ENCODE results near the gene GNAL.
"Not testable (repeated sequence)": the region's sequence is repeated elsewhere in the genome, so short reads cannot be mapped to it uniquely, and the experiment has no call there.

The GNAL gene

GRCh38 chr18:11887328-11888128, 198.5 kb downstream of the GNAL start:
- Histone ChIP-seq H3K36me3 (ENCODE audit: control insufficient read depth, insufficient read depth, low read length) (peaks cover 13% of the 10 kb centered on the region), H3K27me3 (ENCODE audit: control insufficient read depth, insufficient read depth, low read length) (no peaks in the 10 kb centered on the region), H3K4me1 (ENCODE audit: control insufficient read depth, insufficient read depth, low read length) (no peaks in the 10 kb centered on the region), H3K9ac (ENCODE audit: low read depth, low read length) (no peak overlapping the region), H3K4me3 (ENCODE audit: low read depth, low read length) (no peak overlapping the region), H3K9me3 (ENCODE audit: control insufficient read depth, insufficient read depth, low read length) (no peaks in the 10 kb centered on the region)

GRCh38 chr18:11888726-11889125, 199.7 kb downstream of the GNAL start:
- Histone ChIP-seq H3K9ac (ENCODE audit: low read depth, low read length) (no peak overlapping the region), H3K9me3 (ENCODE audit: control insufficient read depth, insufficient read depth, low read length) (no peaks in the 10 kb centered on the region), H3K27me3 (ENCODE audit: control insufficient read depth, insufficient read depth, low read length) (no peaks in the 10 kb centered on the region), H3K4me3 (ENCODE audit: low read depth, low read length) (no peak overlapping the region), H3K4me1 (ENCODE audit: control insufficient read depth, insufficient read depth, low read length) (no peaks in the 10 kb centered on the region), H3K36me3 (ENCODE audit: control insufficient read depth, insufficient read depth, low read length) (peaks cover 13% of the 10 kb centered on the region)

GRCh38 chr18:11889284-11889683, 200.2 kb downstream of the GNAL start:
- Histone ChIP-seq H3K9me3 (ENCODE audit: control insufficient read depth, insufficient read depth, low read length) (no peaks in the 10 kb centered on the region), H3K36me3 (ENCODE audit: control insufficient read depth, insufficient read depth, low read length) (peaks cover 13% of the 10 kb centered on the region)

GRCh38 chr18:11891737-11892136, 202.7 kb downstream of the GNAL start:
- no peak overlapping the region for H3K4me3 ChIP-seq (ENCODE audit: low read depth, low read length)
- H3K27me3 ChIP-seq (ENCODE audit: control insufficient read depth, insufficient read depth, low read length), result no peaks in the 10 kb centered on the region
- no peaks in the 10 kb centered on the region for H3K9me3 ChIP-seq (ENCODE audit: control insufficient read depth, insufficient read depth, low read length)
- H3K9ac ChIP-seq (ENCODE audit: low read depth, low read length), result no peak overlapping the region
- peaks cover 6% of the 10 kb centered on the region for H3K36me3 ChIP-seq (ENCODE audit: control insufficient read depth, insufficient read depth, low read length)
- H3K4me1 ChIP-seq (ENCODE audit: control insufficient read depth, insufficient read depth, low read length), result no peaks in the 10 kb centered on the region

More at GRCh38 chr18:11889284-11889683, 200.2 kb downstream of the GNAL start:
- H3K27me3 ChIP-seq (ENCODE audit: control insufficient read depth, insufficient read depth, low read length), result no peaks in the 10 kb centered on the region
- H3K4me1 ChIP-seq (ENCODE audit: control insufficient read depth, insufficient read depth, low read length), result no peaks in the 10 kb centered on the region
- no peak overlapping the region for H3K9ac ChIP-seq (ENCODE audit: low read depth, low read length)
- H3K4me3 ChIP-seq (ENCODE audit: low read depth, low read length), result no peak overlapping the region

DNA sequence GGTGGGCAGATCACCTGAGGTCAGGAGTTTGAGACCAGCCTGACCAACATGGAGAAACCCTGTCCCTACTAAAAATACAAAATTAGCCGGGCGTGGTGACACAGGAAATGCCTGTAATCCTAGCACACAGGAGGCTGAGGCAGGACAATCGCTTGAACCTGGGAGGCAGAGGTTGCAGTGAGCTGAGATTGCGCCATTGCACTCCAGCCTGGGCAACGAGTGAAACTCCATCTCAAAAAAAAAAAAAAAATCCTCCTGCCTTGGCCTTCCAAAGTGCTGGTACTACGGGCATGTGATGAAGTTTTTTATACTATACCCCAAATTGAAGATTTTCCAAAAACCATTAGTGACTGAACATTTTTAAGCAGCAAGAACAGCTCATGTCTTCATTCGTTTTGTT, 203.4 kb downstream of the GNAL start:
- H3K9me3 ChIP-seq (ENCODE audit: control insufficient read depth, insufficient read depth, low read length); H3K4me1 ChIP-seq (ENCODE audit: control insufficient read depth, insufficient read depth, low read length); H3K9ac ChIP-seq (ENCODE audit: low read depth, low read length); H3K4me3 ChIP-seq (ENCODE audit: low read depth, low read length); H3K27me3 ChIP-seq (ENCODE audit: control insufficient read depth, insufficient read depth, low read length); H3K36me3 ChIP-seq (ENCODE audit: control insufficient read depth, insufficient read depth, low read length): not testable (repeated sequence)

- peaks cover 6% of the 10 kb centered on the region for H3K4me1 ChIP-seq (ENCODE audit: control insufficient read depth, insufficient read depth, low read length)
- no peak overlapping the region for H3K4me3 ChIP-seq (ENCODE audit: low read depth, low read length)
- H3K27me3 ChIP-seq (ENCODE audit: control insufficient read depth, insufficient read depth, low read length), result no peaks in the 10 kb centered on the region
- H3K9me3 ChIP-seq (ENCODE audit: control insufficient read depth, insufficient read depth, low read length), result no peaks in the 10 kb centered on the region
- peaks cover 2% of the 10 kb centered on the region for H3K36me3 ChIP-seq (ENCODE audit: control insufficient read depth, insufficient read depth, low read length)
- no peak overlapping the region for H3K9ac ChIP-seq (ENCODE audit: low read depth, low read length)
Observed at GRCh38 chr18:11897781-11898180, 208.7 kb downstream of the GNAL start.

GRCh38 chr18:11899063-11899462, 210.0 kb downstream of the GNAL start:
- H3K4me3 ChIP-seq (ENCODE audit: low read depth, low read length), result no peak overlapping the region
- peaks cover 10% of the 10 kb centered on the region for H3K4me1 ChIP-seq (ENCODE audit: control insufficient read depth, insufficient read depth, low read length)
- peaks cover 3% of the 10 kb centered on the region for H3K36me3 ChIP-seq (ENCODE audit: control insufficient read depth, insufficient read depth, low read length)
- no peak overlapping the region for H3K9ac ChIP-seq (ENCODE audit: low read depth, low read length)
- no peaks in the 10 kb centered on the region for H3K9me3 ChIP-seq (ENCODE audit: control insufficient read depth, insufficient read depth, low read length)
- H3K27me3 ChIP-seq (ENCODE audit: control insufficient read depth, insufficient read depth, low read length), result no peaks in the 10 kb centered on the region

GRCh38 chr18:11901826-11902438, 212.9 kb downstream of the GNAL start:
- Histone ChIP-seq H3K9ac (ENCODE audit: low read depth, low read length) (no peak overlapping the region), H3K36me3 (ENCODE audit: control insufficient read depth, insufficient read depth, low read length) (peaks cover 6% of the 10 kb centered on the region), H3K9me3 (ENCODE audit: control insufficient read depth, insufficient read depth, low read length) (no peaks in the 10 kb centered on the region), H3K4me1 (ENCODE audit: control insufficient read depth, insufficient read depth, low read length) (peaks cover 20% of the 10 kb centered on the region), H3K27me3 (ENCODE audit: control insufficient read depth, insufficient read depth, low read length) (no peaks in the 10 kb centered on the region), H3K4me3 (ENCODE audit: low read depth, low read length) (no peak overlapping the region)

GRCh38 chr18:11902522-11903292, 213.6 kb downstream of the GNAL start:
- Histone ChIP-seq H3K9me3 (ENCODE audit: control insufficient read depth, insufficient read depth, low read length) (no peaks in the 10 kb centered on the region), H3K4me3 (ENCODE audit: low read depth, low read length) (no peak overlapping the region), H3K4me1 (ENCODE audit: control insufficient read depth, insufficient read depth, low read length) (peaks cover 20% of the 10 kb centered on the region), H3K27me3 (ENCODE audit: control insufficient read depth, insufficient read depth, low read length) (no peaks in the 10 kb centered on the region), H3K36me3 (ENCODE audit: control insufficient read depth, insufficient read depth, low read length) (peaks cover 6% of the 10 kb centered on the region), H3K9ac (ENCODE audit: low read depth, low read length) (no peak overlapping the region)

DNA sequence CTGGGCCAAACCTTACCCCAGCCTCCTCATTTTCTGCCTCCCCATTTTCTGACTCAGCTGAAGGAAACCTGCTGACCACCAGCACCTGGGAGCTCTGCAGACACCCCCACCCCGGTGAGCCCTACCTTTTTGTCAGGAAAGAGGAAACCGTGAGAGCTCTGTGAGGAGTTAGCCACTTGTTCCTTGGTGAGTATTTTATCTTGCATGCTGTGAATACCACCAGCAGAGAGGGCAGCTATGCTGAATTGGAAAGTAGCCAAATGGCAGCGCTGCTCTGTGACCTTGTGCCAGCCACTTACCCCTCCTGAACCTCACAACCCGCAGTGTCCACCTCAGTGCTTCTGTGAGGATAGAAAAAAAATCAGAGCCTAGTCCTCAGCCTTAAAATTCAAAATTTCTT, 216.5 kb downstream of the GNAL start:
- Histone ChIP-seq H3K36me3 (ENCODE audit: control insufficient read depth, insufficient read depth, low read length) (peaks cover 6% of the 10 kb centered on the region), H3K27me3 (ENCODE audit: control insufficient read depth, insufficient read depth, low read length) (peaks cover 7% of the 10 kb centered on the region), H3K9ac (ENCODE audit: low read depth, low read length) (no peak overlapping the region), H3K4me3 (ENCODE audit: low read depth, low read length) (no peak overlapping the region), H3K4me1 (ENCODE audit: control insufficient read depth, insufficient read depth, low read length) (peaks cover 22% of the 10 kb centered on the region), H3K9me3 (ENCODE audit: control insufficient read depth, insufficient read depth, low read length) (no peaks in the 10 kb centered on the region)

DNA sequence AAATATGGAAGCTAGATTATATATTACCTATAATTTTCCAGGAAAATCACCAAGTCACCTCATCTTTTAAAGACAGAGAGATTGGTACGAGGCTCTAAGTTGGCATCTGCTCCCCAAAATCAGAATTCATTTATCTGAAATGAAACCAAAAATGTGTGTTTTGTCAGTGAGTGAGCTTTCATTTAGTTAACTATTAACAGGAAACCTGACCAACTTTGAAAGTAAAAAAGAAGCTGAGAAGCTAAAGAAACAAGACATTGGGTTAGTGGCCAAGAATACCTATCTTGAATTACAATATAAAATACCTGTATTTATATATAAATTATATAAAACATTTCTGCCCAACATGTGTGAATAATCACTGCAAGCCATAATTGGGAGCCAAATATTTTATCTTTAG, 217.1 kb downstream of the GNAL start:
- peaks cover 6% of the 10 kb centered on the region for H3K36me3 ChIP-seq (ENCODE audit: control insufficient read depth, insufficient read depth, low read length)
- peaks cover 22% of the 10 kb centered on the region for H3K4me1 ChIP-seq (ENCODE audit: control insufficient read depth, insufficient read depth, low read length)
- peaks cover 7% of the 10 kb centered on the region for H3K27me3 ChIP-seq (ENCODE audit: control insufficient read depth, insufficient read depth, low read length)
- H3K9ac ChIP-seq (ENCODE audit: low read depth, low read length), result no peak overlapping the region
- H3K4me3 ChIP-seq (ENCODE audit: low read depth, low read length), result no peak overlapping the region
- H3K9me3 ChIP-seq (ENCODE audit: control insufficient read depth, insufficient read depth, low read length), result no peaks in the 10 kb centered on the region

Measured in iPS-15b (cell line).